GM13976 (cell line): ENCODE results near the gene LMO3.

ENCODE experiments used
- DNase-seq: peaks from one replicate; pipeline ENCODE4 v3.0.0; 2012; ENCODE audit warnings: low spot score
- in situ Hi-C: fragments of 300-500 bp; cut with MboI; formaldehyde crosslinking; loops from one replicate; pipeline ENCODE4 v1.12.0; 2022; ENCODE audit warnings: low sequenced_read_pairs, mixed read lengths, inconsistent platforms; ENCODE audit not compliant: unreplicated experiment
- TF ChIP-seq, protein P1 (sequence below): IDR thresholded peaks from 2 replicates; pipeline ENCODE4 v1.5.1; 2012; ENCODE audit warnings: borderline replicate concordance, mild to moderate bottlenecking; ENCODE audit not compliant: insufficient read depth; ENCODE audit errors: extremely low read depth, missing control alignments, control extremely low read depth

Gene LMO3

DNA sequence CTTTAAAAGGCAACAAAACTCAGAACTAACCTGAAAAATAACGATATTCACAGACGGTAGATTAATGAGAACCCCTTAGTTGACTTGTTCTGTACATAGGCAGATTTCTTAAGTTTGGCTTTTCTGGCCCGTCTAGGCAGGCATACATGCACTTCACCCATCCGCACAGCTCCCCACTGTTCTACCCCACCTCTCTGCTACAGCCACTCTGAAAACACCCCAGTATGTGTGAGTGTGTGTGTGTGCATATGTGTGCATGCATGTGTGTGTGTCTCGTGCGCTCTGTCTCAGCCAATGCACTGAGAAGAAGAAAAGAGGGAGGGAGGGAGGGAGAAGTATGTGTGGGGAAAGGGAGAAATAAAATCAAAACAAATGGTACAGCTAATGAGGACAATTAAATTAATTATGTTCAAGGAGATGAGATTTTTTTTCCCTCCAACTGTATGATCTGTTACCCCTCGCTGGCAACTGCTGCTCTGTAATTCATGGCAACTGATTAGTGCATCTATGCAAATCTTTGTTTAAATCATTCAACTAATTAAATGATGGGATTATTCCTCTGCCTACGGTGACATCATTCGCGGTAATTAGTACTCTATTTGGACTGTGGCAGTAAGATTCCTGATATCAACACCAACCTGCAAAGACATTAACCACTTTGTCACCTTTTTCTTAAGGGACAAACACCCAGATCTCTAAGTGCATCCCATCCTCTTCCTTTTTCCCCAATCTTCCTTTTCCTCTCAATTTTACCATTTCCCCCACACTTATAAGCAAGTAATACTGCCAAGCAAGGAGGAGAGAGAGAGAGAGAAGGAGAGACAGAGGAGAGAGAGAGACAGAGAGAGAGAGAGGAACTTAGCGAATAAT, 2.2 kb upstream of the LMO3 start:
- in situ Hi-C loops, result no loop called here
- DNase-seq, result no peak
- TF ChIP-seq, protein P1, sequence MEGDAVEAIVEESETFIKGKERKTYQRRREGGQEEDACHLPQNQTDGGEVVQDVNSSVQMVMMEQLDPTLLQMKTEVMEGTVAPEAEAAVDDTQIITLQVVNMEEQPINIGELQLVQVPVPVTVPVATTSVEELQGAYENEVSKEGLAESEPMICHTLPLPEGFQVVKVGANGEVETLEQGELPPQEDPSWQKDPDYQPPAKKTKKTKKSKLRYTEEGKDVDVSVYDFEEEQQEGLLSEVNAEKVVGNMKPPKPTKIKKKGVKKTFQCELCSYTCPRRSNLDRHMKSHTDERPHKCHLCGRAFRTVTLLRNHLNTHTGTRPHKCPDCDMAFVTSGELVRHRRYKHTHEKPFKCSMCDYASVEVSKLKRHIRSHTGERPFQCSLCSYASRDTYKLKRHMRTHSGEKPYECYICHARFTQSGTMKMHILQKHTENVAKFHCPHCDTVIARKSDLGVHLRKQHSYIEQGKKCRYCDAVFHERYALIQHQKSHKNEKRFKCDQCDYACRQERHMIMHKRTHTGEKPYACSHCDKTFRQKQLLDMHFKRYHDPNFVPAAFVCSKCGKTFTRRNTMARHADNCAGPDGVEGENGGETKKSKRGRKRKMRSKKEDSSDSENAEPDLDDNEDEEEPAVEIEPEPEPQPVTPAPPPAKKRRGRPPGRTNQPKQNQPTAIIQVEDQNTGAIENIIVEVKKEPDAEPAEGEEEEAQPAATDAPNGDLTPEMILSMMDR, result no peak

DNA sequence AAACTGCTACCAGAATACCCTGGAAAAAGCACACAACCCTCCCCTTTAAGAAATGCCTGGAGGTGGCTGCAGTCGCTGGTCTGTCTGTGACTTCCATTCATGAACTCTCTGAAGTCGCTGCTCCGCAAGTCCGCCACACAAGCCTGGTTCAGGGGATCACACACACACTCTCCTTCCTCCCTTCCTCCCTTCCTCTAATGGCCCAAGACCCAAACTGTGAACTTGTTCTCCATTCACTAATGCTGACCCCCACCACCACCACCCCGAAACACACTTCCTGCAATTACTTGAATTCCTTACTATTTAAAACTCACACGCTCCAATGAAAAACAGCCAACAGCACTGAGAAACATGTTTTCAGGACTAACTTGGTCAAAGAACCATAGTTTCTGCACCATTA, 1.0 kb upstream of the LMO3 start:
- no peak for DNase-seq
- in situ Hi-C loops, result no loop called here
- TF ChIP-seq, protein P1, result no peak

DNA sequence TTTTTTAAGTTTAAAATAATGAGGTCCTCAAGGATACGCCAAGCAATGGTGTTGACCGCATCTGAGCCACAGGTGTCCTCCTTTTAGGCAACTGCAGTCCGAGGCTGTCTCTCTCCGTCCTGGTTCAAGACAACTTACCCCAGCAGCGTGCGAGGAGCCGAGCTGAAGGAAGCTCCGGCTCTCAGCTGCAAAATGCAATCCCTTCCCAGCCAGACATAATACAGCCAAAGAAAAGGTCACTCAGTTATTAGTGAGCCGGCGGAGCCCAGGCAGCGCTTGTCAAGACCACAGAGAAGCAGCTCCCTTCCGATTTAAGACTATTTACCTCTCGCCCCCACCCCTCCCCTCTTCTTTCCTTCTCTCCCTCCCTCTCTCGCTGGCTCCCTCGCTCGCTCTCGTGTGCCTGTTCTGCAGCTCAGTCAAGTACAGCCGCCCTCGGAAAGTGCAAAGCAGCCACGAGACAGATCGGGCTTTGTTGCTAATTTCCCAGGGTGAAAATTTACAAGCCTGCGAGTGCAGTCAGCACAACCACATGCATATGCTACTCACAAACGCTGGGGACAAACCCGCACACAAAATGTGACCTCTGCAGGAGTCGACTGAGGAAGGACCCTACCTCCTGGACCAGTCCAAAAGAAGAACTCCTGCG, 363 bp upstream of the LMO3 start:
- peak; percentile 38 for DNase-seq
- TF ChIP-seq, protein P1, result no peak
- in situ Hi-C loops, result no loop called here

DNA sequence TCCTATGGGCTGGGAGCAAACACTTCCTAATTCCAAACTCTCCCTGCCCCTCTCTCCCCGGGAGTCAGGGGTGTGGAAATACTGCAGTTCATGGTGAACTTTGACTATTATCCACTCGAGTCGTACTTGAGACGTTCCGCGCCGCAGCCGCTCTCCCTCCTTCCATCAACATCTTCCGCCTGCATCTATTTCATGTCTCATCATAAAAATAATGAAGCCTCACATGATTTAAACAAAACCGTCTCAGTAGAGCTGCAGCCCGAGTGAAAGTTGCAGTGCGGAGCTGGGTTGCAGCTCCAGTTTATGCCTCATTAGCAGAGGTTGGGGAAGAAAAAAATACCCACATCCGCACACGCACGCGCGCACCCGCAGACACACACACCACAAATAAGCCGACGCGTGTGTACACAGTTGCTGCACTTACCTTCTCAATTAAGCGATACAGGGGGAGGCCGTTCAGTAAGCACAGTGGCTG, 283 bp downstream of the LMO3 start:
- in situ Hi-C loops, result no loop called here
- peak; percentile 28 for DNase-seq
- TF ChIP-seq, protein P1, result no peak

DNA sequence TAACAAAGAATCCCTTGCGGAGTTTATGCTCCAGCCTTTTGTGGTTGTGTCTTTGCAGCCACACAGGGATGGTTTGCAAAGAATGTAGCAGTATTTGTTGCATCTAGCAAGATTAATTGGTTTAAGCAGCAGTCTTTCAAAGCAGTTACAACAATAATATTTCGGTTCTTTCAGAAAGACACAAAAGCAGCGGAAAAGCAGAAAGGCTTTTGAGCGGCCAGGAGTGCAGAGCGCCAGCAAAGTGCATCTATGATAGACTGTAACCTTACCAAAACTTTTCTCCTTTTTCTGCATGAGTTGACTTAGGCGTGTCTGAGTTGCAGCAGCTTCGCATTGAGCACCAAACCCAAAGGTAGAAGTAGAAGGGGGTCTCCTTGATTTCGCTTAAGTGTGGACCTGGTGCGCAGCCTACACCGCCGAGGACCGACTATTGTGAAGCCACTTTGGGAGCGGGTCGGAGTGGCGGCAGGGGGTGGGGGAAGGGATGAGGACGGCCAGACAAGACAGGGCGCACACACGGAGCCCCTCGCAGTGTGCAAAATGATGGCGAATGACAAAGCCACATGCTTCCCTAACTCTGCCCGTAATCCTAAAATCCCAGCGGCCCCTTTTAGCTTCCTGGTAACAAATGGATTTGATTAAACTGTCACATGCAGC, 1.2 kb downstream of the LMO3 start:
- no peak for DNase-seq
- TF ChIP-seq, protein P1, result no peak
- in situ Hi-C loops, result no loop called here

- in situ Hi-C loops, result no loop called here
- no peak for DNase-seq
- TF ChIP-seq, protein P1, result no peak
Measured at GRCh38 chr12:16603916-16604575, 1.9 kb downstream of the LMO3 start.
